ENCODE data around the gene CEP170B.

The CEP170B gene

DNA sequence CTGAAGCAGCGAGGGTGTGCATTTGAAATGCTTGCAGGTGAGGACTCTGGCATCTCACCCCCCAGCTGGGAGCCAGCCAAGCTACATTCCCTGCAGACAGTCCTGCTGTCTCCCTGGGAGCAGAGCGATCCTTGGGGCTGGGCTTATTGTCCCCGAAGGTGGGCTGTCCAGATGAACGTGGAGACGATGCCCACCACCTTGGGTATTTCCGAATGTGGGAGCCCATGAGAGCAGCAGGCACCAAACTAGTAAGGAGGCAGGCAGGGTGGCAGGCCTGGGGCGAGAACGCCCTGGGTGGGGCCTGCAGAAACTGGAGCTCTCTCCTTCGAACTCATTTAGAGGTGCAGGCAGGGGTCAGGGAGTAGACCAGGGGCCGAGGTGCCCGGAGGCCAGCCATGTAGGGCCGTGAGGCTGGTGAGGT is 45.7 kb upstream of the CEP170B start:
- H3K23ac ChIP-seq (ENCODE audit: low read length): no peak overlapping the region
- H3K79me1 ChIP-seq (ENCODE audit: low read length): peaks cover 12% of the 10 kb centered on the region
- H3K9me3 ChIP-seq (ENCODE audit: insufficient read depth, low read depth, low read length): peaks cover 5% of the 10 kb centered on the region
- H3K14ac ChIP-seq (ENCODE audit: low read length): no peak overlapping the region
- H3K36me3 ChIP-seq (ENCODE audit: control insufficient read depth in 1 of 2, insufficient read depth in 2 of 2, low read length in 2 of 2): no peaks in the 10 kb centered on the region
- no peak for DNase-seq
- no peak overlapping the region for H3K27ac ChIP-seq (ENCODE audit: low read depth, low read length)
- no peak overlapping the region for H2AK5ac ChIP-seq (ENCODE audit: low read length)
- H3K4ac ChIP-seq (ENCODE audit: low read depth, low read length): no peak overlapping the region
- no CpG with 5 or more reads among the region's 12 CpGs for WGBS (ENCODE audit: extremely low coverage, insufficient coverage, insufficient read length)
- H3K4me1 ChIP-seq (ENCODE audit: control insufficient read depth in 1 of 2, insufficient read depth in 2 of 2, low read length in 2 of 2): peaks cover 4 to 9% of the 10 kb centered on the region in 2 experiments
- no peak overlapping the region for H3K4me2 ChIP-seq (ENCODE audit: low read length)
- H3K4me3 ChIP-seq (ENCODE audit: low read depth, low read length): no peak overlapping the region
- H3K79me2 ChIP-seq (ENCODE audit: control insufficient read depth, insufficient read depth, low read length, poor library complexity): peaks cover 10% of the 10 kb centered on the region
- H4K91ac ChIP-seq (ENCODE audit: low read depth, low read length): no peak overlapping the region
- no peak overlapping the region for H3K18ac ChIP-seq (ENCODE audit: low read length)
- H3K9ac ChIP-seq (ENCODE audit: low read length): no peak overlapping the region
- no peak overlapping the region for H2BK5ac ChIP-seq (ENCODE audit: low read depth, low read length, poor library complexity)
- H3K27me3 ChIP-seq (ENCODE audit: insufficient read depth, low read length): no peaks in the 10 kb centered on the region
- no peak overlapping the region for H2BK120ac ChIP-seq (ENCODE audit: insufficient read depth, low read length, poor library complexity)
- no peak overlapping the region for H2AFZ ChIP-seq (ENCODE audit: insufficient read depth, low read length, poor library complexity)
- H2BK12ac ChIP-seq (ENCODE audit: low read length): no peak overlapping the region
- H4K8ac ChIP-seq (ENCODE audit: low read depth, low read length): no peak overlapping the region
- H4K12ac ChIP-seq (ENCODE audit: low read depth, low read length): no peak overlapping the region

DNA sequence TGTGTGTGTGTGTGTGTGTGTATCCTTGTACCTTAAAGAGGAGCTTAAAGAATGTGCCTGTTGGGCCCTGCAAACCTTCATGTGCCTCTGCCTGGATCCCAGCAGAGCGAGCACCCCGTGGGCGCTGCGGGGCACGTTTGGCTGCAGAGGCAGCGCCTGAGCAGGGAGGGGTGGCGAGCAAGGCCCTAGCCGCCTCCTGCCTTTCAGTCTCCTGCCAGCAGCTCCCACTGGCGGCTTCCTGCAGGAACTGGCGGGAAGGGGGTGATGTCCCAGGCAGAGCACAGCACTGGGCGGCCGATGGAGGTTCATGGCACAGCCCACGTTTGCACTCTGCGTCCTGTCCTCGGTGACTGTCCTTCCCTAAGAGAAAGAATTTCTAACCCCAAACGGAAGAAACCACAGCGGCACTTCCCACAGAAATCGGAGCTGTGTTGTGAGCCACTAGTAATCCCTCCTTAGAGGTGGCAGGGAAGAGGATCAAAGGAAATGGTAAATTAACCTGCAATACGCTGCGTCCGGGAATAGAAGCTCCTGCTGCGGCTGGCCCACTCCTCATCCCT is 44.3 kb upstream of the CEP170B start:
- H4K12ac ChIP-seq (ENCODE audit: low read depth, low read length): no peak overlapping the region
- no peak overlapping the region for H2AK5ac ChIP-seq (ENCODE audit: low read length)
- no peak overlapping the region for H3K27ac ChIP-seq (ENCODE audit: low read depth, low read length)
- no peak overlapping the region for H2BK12ac ChIP-seq (ENCODE audit: low read length)
- H2BK5ac ChIP-seq (ENCODE audit: low read depth, low read length, poor library complexity): no peak overlapping the region
- H2AFZ ChIP-seq (ENCODE audit: insufficient read depth, low read length, poor library complexity): no peak overlapping the region
- H3K36me3 ChIP-seq (ENCODE audit: control insufficient read depth in 1 of 2, insufficient read depth in 2 of 2, low read length in 2 of 2): no peaks in the 10 kb centered on the region
- H3K4me2 ChIP-seq (ENCODE audit: low read length): no peak overlapping the region
- DNase-seq: peak in 1 of 2 donors; percentile 48
- H3K4ac ChIP-seq (ENCODE audit: low read depth, low read length): no peak overlapping the region
- H2BK120ac ChIP-seq (ENCODE audit: insufficient read depth, low read length, poor library complexity): no peak overlapping the region
- peaks cover 4% of the 10 kb centered on the region for H3K27me3 ChIP-seq (ENCODE audit: insufficient read depth, low read length)
- no peak overlapping the region for H3K9ac ChIP-seq (ENCODE audit: low read length)
- no peak overlapping the region for H3K14ac ChIP-seq (ENCODE audit: low read length)
- H3K9me3 ChIP-seq (ENCODE audit: insufficient read depth, low read depth, low read length): peaks cover 5% of the 10 kb centered on the region
- peaks cover 6% of the 10 kb centered on the region for H3K79me2 ChIP-seq (ENCODE audit: control insufficient read depth, insufficient read depth, low read length, poor library complexity)
- H3K23ac ChIP-seq (ENCODE audit: low read length): no peak overlapping the region
- H3K4me1 ChIP-seq (ENCODE audit: control insufficient read depth in 1 of 2, insufficient read depth in 2 of 2, low read length in 2 of 2): peaks cover 4 to 8% of the 10 kb centered on the region in 2 experiments
- no peak overlapping the region for H4K91ac ChIP-seq (ENCODE audit: low read depth, low read length)
- no peak overlapping the region for H3K18ac ChIP-seq (ENCODE audit: low read length)
- peaks cover 7% of the 10 kb centered on the region for H3K79me1 ChIP-seq (ENCODE audit: low read length)
- WGBS (ENCODE audit: extremely low coverage, insufficient coverage, insufficient read length): no CpG with 5 or more reads among the region's 22 CpGs
- no peak overlapping the region for H4K8ac ChIP-seq (ENCODE audit: low read depth, low read length)
- no peak overlapping the region for H3K4me3 ChIP-seq (ENCODE audit: low read depth, low read length)

- no peak overlapping the region for H4K8ac ChIP-seq (ENCODE audit: low read depth, low read length)
- H3K23ac ChIP-seq (ENCODE audit: low read length): no peak overlapping the region
- peaks cover 3 to 10% of the 10 kb centered on the region in 2 experiments for H3K4me1 ChIP-seq (ENCODE audit: control insufficient read depth in 1 of 2, insufficient read depth in 2 of 2, low read length in 2 of 2)
- no peak overlapping the region for H3K18ac ChIP-seq (ENCODE audit: low read length)
- H3K79me2 ChIP-seq (ENCODE audit: control insufficient read depth, insufficient read depth, low read length, poor library complexity): peaks cover 2% of the 10 kb centered on the region
- peak overlapping the region; percentile 13 for H4K12ac ChIP-seq (ENCODE audit: low read depth, low read length)
- H2BK120ac ChIP-seq (ENCODE audit: insufficient read depth, low read length, poor library complexity): no peak overlapping the region
- H3K4ac ChIP-seq (ENCODE audit: low read depth, low read length): no peak overlapping the region
- no peak for DNase-seq
- H3K9me3 ChIP-seq (ENCODE audit: insufficient read depth, low read depth, low read length): peaks cover 5% of the 10 kb centered on the region
- H2AFZ ChIP-seq (ENCODE audit: insufficient read depth, low read length, poor library complexity): no peak overlapping the region
- H4K91ac ChIP-seq (ENCODE audit: low read depth, low read length): no peak overlapping the region
- no peak overlapping the region for H2AK5ac ChIP-seq (ENCODE audit: low read length)
- no peak overlapping the region for H3K27ac ChIP-seq (ENCODE audit: low read depth, low read length)
- no CpG with 5 or more reads among the region's 23 CpGs for WGBS (ENCODE audit: extremely low coverage, insufficient coverage, insufficient read length)
- H3K36me3 ChIP-seq (ENCODE audit: control insufficient read depth in 1 of 2, insufficient read depth in 2 of 2, low read length in 2 of 2): no peaks in the 10 kb centered on the region
- H2BK5ac ChIP-seq (ENCODE audit: low read depth, low read length, poor library complexity): no peak overlapping the region
- H3K9ac ChIP-seq (ENCODE audit: low read length): no peak overlapping the region
- H3K4me3 ChIP-seq (ENCODE audit: low read depth, low read length): no peak overlapping the region
- H2BK12ac ChIP-seq (ENCODE audit: low read length): no peak overlapping the region
- peaks cover 4% of the 10 kb centered on the region for H3K27me3 ChIP-seq (ENCODE audit: insufficient read depth, low read length)
- H3K4me2 ChIP-seq (ENCODE audit: low read length): no peak overlapping the region
- H3K14ac ChIP-seq (ENCODE audit: low read length): no peak overlapping the region
- H3K79me1 ChIP-seq (ENCODE audit: low read length): peaks cover 2% of the 10 kb centered on the region
These were observed 43.7 kb upstream of the CEP170B start for GRCh38 chr14:104821229-104821945.

DNA sequence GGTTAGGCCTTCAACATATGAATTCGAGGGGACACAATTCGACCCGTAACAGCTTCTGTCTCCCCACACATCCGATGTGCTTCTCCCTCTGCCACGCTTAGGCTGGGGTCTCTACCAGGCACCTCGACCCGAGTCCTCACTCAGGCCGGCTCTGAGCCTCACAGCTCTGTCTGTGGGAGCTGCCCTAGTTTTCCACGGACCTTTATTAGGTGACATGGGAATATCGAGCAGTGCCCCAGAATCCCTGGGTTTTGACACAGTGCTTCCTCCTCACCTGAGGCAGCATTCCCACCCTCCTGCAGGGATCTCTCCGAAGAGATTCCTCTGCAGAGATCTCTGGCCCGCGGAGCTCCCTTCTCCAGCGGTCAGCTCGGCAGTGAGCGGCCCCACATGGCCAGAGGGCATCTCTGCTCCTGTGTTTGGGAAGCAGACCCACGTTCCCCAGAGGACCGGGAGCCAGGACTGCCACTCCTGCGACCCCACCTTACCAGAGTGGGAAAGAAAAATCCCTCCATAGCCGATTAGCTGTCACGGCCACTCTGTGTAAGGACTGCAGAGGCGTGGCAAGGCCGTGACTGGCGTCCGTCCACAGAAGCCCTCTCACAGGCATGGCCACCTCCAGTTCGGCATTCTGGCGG is 43.0 kb upstream of the CEP170B start:
- H2AK5ac ChIP-seq (ENCODE audit: low read length): no peak overlapping the region
- peaks cover 1 to 10% of the 10 kb centered on the region in 2 experiments for H3K4me1 ChIP-seq (ENCODE audit: control insufficient read depth in 1 of 2, insufficient read depth in 2 of 2, low read length in 2 of 2)
- H2BK5ac ChIP-seq (ENCODE audit: low read depth, low read length, poor library complexity): no peak overlapping the region
- no peak for DNase-seq
- no CpG with 5 or more reads among the region's 27 CpGs for WGBS (ENCODE audit: extremely low coverage, insufficient coverage, insufficient read length)
- H3K4me2 ChIP-seq (ENCODE audit: low read length): no peak overlapping the region
- H2BK12ac ChIP-seq (ENCODE audit: low read length): no peak overlapping the region
- H3K79me1 ChIP-seq (ENCODE audit: low read length): peaks cover 3% of the 10 kb centered on the region
- no peak overlapping the region for H3K9ac ChIP-seq (ENCODE audit: low read length)
- H3K27ac ChIP-seq (ENCODE audit: low read depth, low read length): no peak overlapping the region
- no peak overlapping the region for H3K23ac ChIP-seq (ENCODE audit: low read length)
- H3K4ac ChIP-seq (ENCODE audit: low read depth, low read length): no peak overlapping the region
- no peaks in the 10 kb centered on the region for H3K36me3 ChIP-seq (ENCODE audit: control insufficient read depth in 1 of 2, insufficient read depth in 2 of 2, low read length in 2 of 2)
- peaks cover 5% of the 10 kb centered on the region for H3K9me3 ChIP-seq (ENCODE audit: insufficient read depth, low read depth, low read length)
- no peak overlapping the region for H4K8ac ChIP-seq (ENCODE audit: low read depth, low read length)
- H2AFZ ChIP-seq (ENCODE audit: insufficient read depth, low read length, poor library complexity): no peak overlapping the region
- no peak overlapping the region for H3K18ac ChIP-seq (ENCODE audit: low read length)
- no peak overlapping the region for H4K91ac ChIP-seq (ENCODE audit: low read depth, low read length)
- H4K12ac ChIP-seq (ENCODE audit: low read depth, low read length): no peak overlapping the region
- no peak overlapping the region for H3K4me3 ChIP-seq (ENCODE audit: low read depth, low read length)
- no peaks in the 10 kb centered on the region for H3K79me2 ChIP-seq (ENCODE audit: control insufficient read depth, insufficient read depth, low read length, poor library complexity)
- H3K14ac ChIP-seq (ENCODE audit: low read length): no peak overlapping the region
- H3K27me3 ChIP-seq (ENCODE audit: insufficient read depth, low read length): peaks cover 4% of the 10 kb centered on the region
- H2BK120ac ChIP-seq (ENCODE audit: insufficient read depth, low read length, poor library complexity): no peak overlapping the region

All from trophoblast cell (in vitro differentiated cells and primary cell).